ENCODE results near the gene TBC1D3D. TPM values are rescaled to one million over a fixed set of nuclear protein-coding genes. Genes with fewer than 3 reads are reported as not detected.
"Not testable (repeated sequence)": the region's sequence is repeated elsewhere in the genome, so short reads cannot be mapped to it uniquely, and the experiment has no call there.

TBC1D3D gene
- total RNA-seq = not detected
- 0.64 TPM for polyA plus RNA-seq
- long read RNA-seq, donor 1 = 0 reads
- long read RNA-seq, donor 2 = 0 reads
- long read RNA-seq, donor 3 = 0 reads
- long read RNA-seq, donor 4 = 0 reads
- long read RNA-seq, donor 5 = 0 reads
- long read RNA-seq, donor 6, partial matches to known transcripts = 7 of 7 reads
- long read RNA-seq, donor 6, other reads (novel, unspliced or antisense) = 0 of 7 reads
- long read RNA-seq, donor 7 = 0 reads
- long read RNA-seq, donor 8 = 0 reads
- long read RNA-seq, donor 9 = 0 reads
- long read RNA-seq, donor 10 = 0 reads

- H3K9me3 ChIP-seq (ENCODE audit: control insufficient read depth in 2 of 2, insufficient read depth in 1 of 2, low read length in 1 of 2); H3K4me1 ChIP-seq (ENCODE audit: control insufficient read depth in 2 of 2, insufficient read depth in 2 of 2, low read length in 2 of 2); H3K27ac ChIP-seq (ENCODE audit: low read depth in 1 of 2, low read length in 1 of 2); H3K4me3 ChIP-seq (ENCODE audit: low read length in 2 of 2); H3K36me3 ChIP-seq (ENCODE audit: control insufficient read depth in 2 of 2, insufficient read depth in 2 of 2, low read length in 1 of 2); DNase-seq (ENCODE audit: low read depth in 6 of 9, low spot score in 9 of 9); H3K27me3 ChIP-seq (ENCODE audit: control insufficient read depth in 2 of 2, insufficient read depth in 1 of 2, low read length in 1 of 2): not testable (repeated sequence)
- WGBS = no CpG with 5 or more reads among the region's 11 CpGs
These were observed at the start of gene TBC1D3D for GRCh38 chr17:38003676-38004075. Gene TBC1D3D (plus strand): TSS chr17:38003976. CDS start chr17:38005561, 1,585 bp downstream.

DNA sequence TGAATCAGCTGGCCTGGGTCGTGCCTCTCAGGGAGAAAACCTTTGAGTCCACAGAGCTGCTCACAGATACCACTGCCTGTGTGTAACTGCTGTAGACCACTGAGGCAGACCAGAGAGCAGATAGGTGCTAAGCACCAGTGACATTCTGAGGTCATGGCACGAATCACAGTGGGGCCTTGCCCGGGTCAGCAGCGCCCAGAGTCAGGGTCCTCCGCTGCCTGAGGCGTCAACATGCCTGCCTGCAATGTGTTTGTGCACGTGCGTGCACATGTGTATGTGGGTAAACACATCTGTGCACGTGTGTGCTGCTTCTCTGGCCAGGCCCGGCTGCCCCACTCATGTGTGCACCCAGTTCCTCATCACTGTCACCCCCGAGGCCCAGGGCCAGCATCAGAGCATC, 14.8 kb upstream of the TBC1D3D start, which contains the start of gene TBC1D3L:
Gene TBC1D3L (minus strand): TSS at position 101 of the 400 bp plus-strand sequence. CDS start 1,540 bp downstream, outside the sequence.
- H3K27ac ChIP-seq (ENCODE audit: low read depth in 1 of 2, low read length in 1 of 2); H3K4me3 ChIP-seq (ENCODE audit: low read length in 2 of 2); DNase-seq (ENCODE audit: low read depth in 6 of 9, low spot score in 9 of 9); H3K27me3 ChIP-seq (ENCODE audit: control insufficient read depth in 2 of 2, insufficient read depth in 1 of 2, low read length in 1 of 2); H3K9me3 ChIP-seq (ENCODE audit: control insufficient read depth in 2 of 2, insufficient read depth in 1 of 2, low read length in 1 of 2); H3K4me1 ChIP-seq (ENCODE audit: control insufficient read depth in 2 of 2, insufficient read depth in 2 of 2, low read length in 2 of 2); H3K36me3 ChIP-seq (ENCODE audit: control insufficient read depth in 2 of 2, insufficient read depth in 2 of 2, low read length in 1 of 2): not testable (repeated sequence)
- no CpG with 5 or more reads among the region's 11 CpGs for WGBS

Other genes starting within 250 kb of the TBC1D3D start
- not detected for gene TBC1D3K, start 79.6 kb upstream of the TBC1D3D start, total RNA-seq
- 0.02 TPM for gene TBC1D3K, start 79.6 kb upstream of the TBC1D3D start, polyA plus RNA-seq
- gene TBC1D3L, start 14.9 kb upstream of the TBC1D3D start, total RNA-seq = 4.8 TPM
- gene TBC1D3L, start 14.9 kb upstream of the TBC1D3D start, polyA plus RNA-seq = 30.8 TPM
- not detected for gene TBC1D3C, start 64.7 kb downstream of the TBC1D3D start, total RNA-seq
- gene TBC1D3C, start 64.7 kb downstream of the TBC1D3D start, polyA plus RNA-seq = 8.0 TPM
- not detected for gene TBC1D3E, start 124.0 kb downstream of the TBC1D3D start, total RNA-seq
- not detected for gene TBC1D3E, start 124.0 kb downstream of the TBC1D3D start, polyA plus RNA-seq
- not detected for gene TBC1D3, start 188.6 kb downstream of the TBC1D3D start, total RNA-seq
- not detected for gene TBC1D3, start 188.6 kb downstream of the TBC1D3D start, polyA plus RNA-seq

Measured in thymus (tissue), 14 donors.